Spinal cord (tissue), 10 donors: ENCODE results near the gene FHDC1. TPM values are rescaled to one million over a fixed set of nuclear protein-coding genes. Genes with fewer than 3 reads are reported as not detected.

Source experiments
- DNase-seq, 6 donors: peaks; one replicate each; pipeline versions ENCODE4 v3.0.0 to v3.0.0-alpha.2; 2013 to 2015; ENCODE audit warnings: low spot score in 6 of 6, low read depth in 4 of 6
- H3K27ac ChIP-seq: one replicate; pipeline ENCODE4 v1.5.1; 2013; ENCODE audit warnings: low read depth, low read length, control low read depth
- H3K27me3 ChIP-seq: one replicate; pipeline ENCODE4 v1.6.1; 2013; ENCODE audit warnings: low read length; ENCODE audit not compliant: control insufficient read depth, insufficient read depth
- H3K36me3 ChIP-seq: one replicate; pipeline ENCODE4 v1.6.1; 2013; ENCODE audit warnings: low read length; ENCODE audit not compliant: control insufficient read depth, insufficient read depth
- H3K4me1 ChIP-seq: one replicate; pipeline ENCODE4 v1.6.1; 2013; ENCODE audit warnings: low read length; ENCODE audit not compliant: control insufficient read depth, insufficient read depth
- H3K4me3 ChIP-seq: one replicate; pipeline ENCODE4 v1.5.1; 2013; ENCODE audit warnings: low read depth, low read length, control low read depth
- H3K9me3 ChIP-seq: one replicate; pipeline ENCODE4 v1.6.1; 2013; ENCODE audit warnings: low read length; ENCODE audit not compliant: control insufficient read depth, insufficient read depth
- WGBS: methylation state at CpG from one replicate; pipeline ENCODE4 v1.1.5; 2013; ENCODE audit warnings: missing lambda C conversion rate; ENCODE audit not compliant: insufficient coverage; 5-methylcytosine and 5-hydroxymethylcytosine counted together
- polyA plus RNA-seq, 2 donors: library from polyadenylated mRNA; unstranded; fragments of 120-200 nt; gene quantifications; one replicate each; pipeline ENCODE4 v1.2.1, GENCODE V29; 2013; ENCODE audit not compliant: insufficient read length in 2 of 2
- total RNA-seq, 2 donors: library from RNA; depleted of rRNA in 1 of 2; stranded (reverse); fragments of 120-200 nt in 1 of 2; fragments of >200 nt in 1 of 2; gene quantifications; one replicate each; pipeline versions ENCODE4 v1.2.3 to v1.2.4, GENCODE V29; 2013 to 2014
- donor health status: healthy.

The FHDC1 gene
- total and polyA plus RNA-seq, 4 donors = 2.5 to 8.1 (median 5.9) TPM

DNA sequence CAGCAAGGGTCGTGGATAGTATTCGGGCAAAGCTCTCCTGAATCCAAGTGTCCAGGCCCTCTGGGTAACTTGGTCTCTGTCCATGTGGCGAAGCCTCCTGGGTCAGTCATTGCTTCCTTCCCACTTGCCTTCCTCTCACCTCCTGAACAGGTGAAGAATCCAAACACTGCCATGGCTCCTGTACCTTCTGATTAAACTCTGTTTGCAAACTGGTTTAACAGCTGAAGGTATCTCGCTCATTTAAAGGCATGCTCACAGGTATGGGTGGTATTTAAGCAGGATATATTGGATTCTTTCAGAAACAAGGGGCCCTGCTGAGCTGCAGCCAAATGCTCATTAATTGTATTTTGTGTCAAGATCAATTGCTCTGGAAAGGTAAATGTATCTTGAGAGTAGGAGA is 28.2 kb downstream of the FHDC1 start:
- H3K4me1 ChIP-seq = peaks cover 6% of the 10 kb centered on the region
- H3K27ac ChIP-seq = no peak overlapping the region
- no peaks in the 10 kb centered on the region for H3K9me3 ChIP-seq
- 98% methylated on average over 4 of the region's 4 CpGs for WGBS
- H3K4me3 ChIP-seq = no peak overlapping the region
- H3K36me3 ChIP-seq = peaks cover 5% of the 10 kb centered on the region
- DNase-seq = no peak
- H3K27me3 ChIP-seq = no peaks in the 10 kb centered on the region

DNA sequence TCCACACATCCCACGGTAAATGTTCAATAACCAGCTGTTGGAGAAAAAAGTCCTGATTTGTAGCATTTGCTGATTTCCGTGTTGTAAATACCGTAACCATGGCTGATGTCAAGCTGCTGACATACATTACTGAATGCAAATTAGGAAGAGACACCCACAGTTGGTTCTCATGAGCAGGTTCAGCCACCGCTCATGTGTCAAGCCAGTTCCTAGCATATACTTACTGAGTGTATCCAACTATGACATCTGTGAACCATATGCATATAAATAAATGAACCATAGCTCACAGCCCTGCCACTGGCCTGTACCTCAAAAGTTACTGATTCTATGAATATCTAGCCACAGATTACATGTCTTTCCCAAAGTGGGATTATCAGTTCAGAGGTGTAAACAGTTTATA is 29.5 kb downstream of the FHDC1 start:
- DNase-seq = no peak
- Histone ChIP-seq H3K27me3 (no peaks in the 10 kb centered on the region), H3K36me3 (peaks cover 5% of the 10 kb centered on the region), H3K4me1 (peaks cover 6% of the 10 kb centered on the region), H3K27ac (no peak overlapping the region), H3K9me3 (no peaks in the 10 kb centered on the region), H3K4me3 (no peak overlapping the region)
- 87% methylated on average over 2 of the region's 4 CpGs for WGBS

DNA sequence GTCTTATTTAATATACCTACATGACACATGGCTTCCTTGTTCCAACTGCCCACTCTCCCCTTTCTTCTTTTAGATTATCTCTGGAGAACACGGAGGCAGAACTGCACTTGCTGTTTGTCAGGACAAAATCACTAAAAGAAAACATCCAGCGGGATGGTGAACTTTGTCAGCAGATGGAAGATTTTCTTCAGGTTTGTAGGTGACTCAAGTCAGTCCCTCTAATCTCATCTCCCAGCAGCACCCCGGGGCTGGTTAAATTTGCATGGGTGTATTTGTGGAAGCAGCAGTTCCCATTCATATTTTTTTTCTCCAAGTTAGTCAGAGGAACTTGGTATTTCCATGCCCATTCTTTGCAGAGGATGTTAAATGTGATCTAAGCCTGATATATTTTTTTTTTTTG is 31.8 kb downstream of the FHDC1 start:
- H3K4me3 ChIP-seq = no peak overlapping the region
- no peaks in the 10 kb centered on the region for H3K4me1 ChIP-seq
- no peaks in the 10 kb centered on the region for H3K27me3 ChIP-seq
- peaks cover 9% of the 10 kb centered on the region for H3K36me3 ChIP-seq
- WGBS = 92% methylated on average over 2 of the region's 3 CpGs
- no peaks in the 10 kb centered on the region for H3K9me3 ChIP-seq
- DNase-seq = no peak
- H3K27ac ChIP-seq = no peak overlapping the region

DNA sequence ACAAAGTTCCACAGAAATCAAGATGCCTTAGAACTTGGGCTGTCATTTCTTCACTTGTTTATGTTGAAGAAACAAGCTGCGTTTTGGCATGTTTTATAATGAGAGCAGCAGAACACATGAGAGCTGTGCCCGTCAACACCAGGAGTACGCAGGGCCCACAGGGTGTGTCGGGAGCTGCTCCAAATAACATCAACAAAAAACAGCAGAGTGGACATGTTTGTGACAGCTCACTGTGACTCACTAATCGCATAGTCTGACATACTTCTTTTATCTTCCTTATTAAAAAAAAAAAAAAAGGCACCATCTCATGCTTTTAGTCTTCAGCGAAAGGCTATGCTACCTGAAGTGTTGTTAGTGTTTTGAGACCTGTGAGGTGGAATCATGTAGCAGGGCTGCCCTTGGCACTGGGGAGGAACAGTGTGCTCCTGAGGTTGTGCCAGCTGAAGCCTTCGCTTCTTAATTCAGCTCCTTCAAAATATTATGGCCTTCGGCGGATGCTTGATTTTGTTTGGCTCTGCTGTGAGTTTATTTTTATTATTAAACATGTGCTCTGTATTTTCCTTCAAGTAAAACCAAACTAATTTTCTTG is 32.8 kb downstream of the FHDC1 start:
- 62% methylated on average over 3 of the region's 9 CpGs for WGBS
- DNase-seq = no peak
- Histone ChIP-seq H3K36me3 (peaks cover 18% of the 10 kb centered on the region), H3K27ac (no peak overlapping the region), H3K9me3 (no peaks in the 10 kb centered on the region), H3K27me3 (no peaks in the 10 kb centered on the region), H3K4me1 (no peaks in the 10 kb centered on the region), H3K4me3 (no peak overlapping the region)

DNA sequence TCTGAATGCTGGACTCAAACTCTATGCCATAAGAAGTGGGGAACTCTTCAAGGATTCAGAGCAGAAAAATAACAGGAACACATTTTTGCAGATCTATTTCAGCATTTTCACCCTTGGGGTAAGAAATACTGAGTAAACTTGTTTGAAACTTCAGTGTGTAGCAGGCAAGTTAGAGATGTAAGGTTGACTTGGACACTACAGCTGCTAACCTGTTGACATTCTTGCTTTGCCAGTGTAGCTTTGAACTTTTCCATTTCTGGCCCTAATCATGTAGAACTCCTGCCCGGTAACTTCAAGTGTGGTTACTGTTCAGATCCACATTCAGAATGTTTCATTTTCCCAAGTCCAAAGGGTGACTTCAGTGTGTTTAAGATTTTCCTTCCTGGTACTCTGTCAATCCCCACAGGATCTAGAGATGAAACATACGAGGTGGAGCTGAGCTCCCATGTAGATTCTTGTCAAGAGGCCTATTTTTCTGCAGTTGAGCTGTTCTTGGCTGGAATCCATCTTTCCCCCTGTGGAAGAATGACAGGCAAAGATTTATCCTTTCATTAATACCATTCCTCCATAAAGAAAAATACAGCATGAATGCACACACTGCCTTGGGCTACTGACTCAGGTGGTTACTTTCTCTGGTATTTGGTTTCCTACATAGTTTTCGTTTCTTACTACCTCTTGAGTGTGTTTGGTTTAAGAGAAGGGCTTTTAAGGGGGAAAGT is 34.1 kb downstream of the FHDC1 start:
- Histone ChIP-seq H3K27ac (no peak overlapping the region), H3K36me3 (peaks cover 28% of the 10 kb centered on the region), H3K9me3 (no peaks in the 10 kb centered on the region), H3K4me1 (no peaks in the 10 kb centered on the region), H3K4me3 (no peak overlapping the region), H3K27me3 (no peaks in the 10 kb centered on the region)
- peak in 1 of 6 donors; percentile 24 for DNase-seq
- WGBS = no CpG with 5 or more reads among the region's 3 CpGs

DNA sequence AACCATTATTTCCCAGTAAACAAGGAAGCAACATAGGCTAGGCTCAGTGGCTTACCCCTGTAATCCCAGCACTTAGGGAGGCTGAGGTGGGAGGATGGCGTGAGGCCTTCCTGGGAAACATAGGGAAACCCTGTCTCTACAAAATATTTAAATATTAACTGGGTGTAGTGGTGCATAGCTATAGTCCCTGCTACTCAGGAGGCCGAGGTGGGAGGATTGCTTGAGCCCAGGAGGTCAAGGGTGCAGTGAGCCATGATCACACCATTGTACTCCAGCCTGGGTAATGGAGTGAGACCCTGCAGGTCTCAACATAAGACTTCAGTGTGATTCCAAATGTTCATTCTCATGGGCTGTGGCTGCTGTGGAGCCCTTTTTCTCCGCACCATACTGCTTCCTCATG is 34.9 kb downstream of the FHDC1 start:
- H3K36me3 ChIP-seq = peaks cover 36% of the 10 kb centered on the region
- H3K9me3 ChIP-seq = no peaks in the 10 kb centered on the region
- DNase-seq = no peak
- WGBS = 100% methylated on average over 1 of the region's 3 CpGs
- H3K4me1 ChIP-seq = no peaks in the 10 kb centered on the region
- no peak overlapping the region for H3K27ac ChIP-seq
- H3K27me3 ChIP-seq = no peaks in the 10 kb centered on the region
- no peak overlapping the region for H3K4me3 ChIP-seq

DNA sequence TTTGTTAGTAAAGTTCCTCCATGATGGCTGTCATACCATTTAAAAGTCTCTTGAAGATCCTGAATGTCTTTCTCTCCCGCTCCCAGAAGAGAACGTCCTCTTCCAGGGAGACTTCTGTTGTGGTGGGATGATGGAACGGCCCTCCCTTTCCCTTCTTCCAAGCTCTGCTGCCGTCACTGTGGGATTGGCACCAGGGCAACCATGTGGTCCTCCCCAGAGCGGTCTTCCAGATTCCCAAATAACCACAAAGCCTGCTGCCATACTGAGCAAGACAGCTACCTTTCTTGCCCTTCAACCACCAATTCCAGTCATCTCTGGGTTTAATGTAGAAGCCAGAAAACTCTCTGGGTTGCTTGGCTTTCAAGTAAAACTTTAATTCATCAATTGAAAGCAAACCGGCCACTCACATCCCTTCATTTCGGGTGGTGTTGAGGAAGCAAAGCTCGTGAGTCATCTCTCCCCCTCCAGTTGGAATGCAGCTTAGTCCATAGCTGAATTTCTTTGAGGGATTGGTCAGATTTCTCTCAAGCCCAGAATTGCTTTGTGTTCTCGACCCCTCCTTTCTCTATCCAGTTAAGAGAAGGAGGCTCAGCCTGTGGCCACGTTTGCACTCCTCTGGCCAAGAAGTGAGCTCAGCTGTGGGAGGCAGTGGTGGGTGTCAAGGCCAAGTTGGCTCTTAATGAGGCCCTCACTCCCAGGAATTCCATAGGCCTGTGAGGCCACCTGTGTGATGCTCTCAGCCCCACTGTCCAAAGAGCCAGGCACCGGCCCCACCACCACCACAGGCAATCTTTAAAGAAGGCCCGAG is 36.9 kb downstream of the FHDC1 start:
- no peaks in the 10 kb centered on the region for H3K9me3 ChIP-seq
- peaks cover 41% of the 10 kb centered on the region for H3K36me3 ChIP-seq
- no peaks in the 10 kb centered on the region for H3K4me1 ChIP-seq
- H3K4me3 ChIP-seq = no peak overlapping the region
- WGBS = 93% methylated on average over 3 of the region's 12 CpGs
- DNase-seq = peak in 1 of 6 donors; percentile 20
- no peak overlapping the region for H3K27ac ChIP-seq
- H3K27me3 ChIP-seq = no peaks in the 10 kb centered on the region

DNA sequence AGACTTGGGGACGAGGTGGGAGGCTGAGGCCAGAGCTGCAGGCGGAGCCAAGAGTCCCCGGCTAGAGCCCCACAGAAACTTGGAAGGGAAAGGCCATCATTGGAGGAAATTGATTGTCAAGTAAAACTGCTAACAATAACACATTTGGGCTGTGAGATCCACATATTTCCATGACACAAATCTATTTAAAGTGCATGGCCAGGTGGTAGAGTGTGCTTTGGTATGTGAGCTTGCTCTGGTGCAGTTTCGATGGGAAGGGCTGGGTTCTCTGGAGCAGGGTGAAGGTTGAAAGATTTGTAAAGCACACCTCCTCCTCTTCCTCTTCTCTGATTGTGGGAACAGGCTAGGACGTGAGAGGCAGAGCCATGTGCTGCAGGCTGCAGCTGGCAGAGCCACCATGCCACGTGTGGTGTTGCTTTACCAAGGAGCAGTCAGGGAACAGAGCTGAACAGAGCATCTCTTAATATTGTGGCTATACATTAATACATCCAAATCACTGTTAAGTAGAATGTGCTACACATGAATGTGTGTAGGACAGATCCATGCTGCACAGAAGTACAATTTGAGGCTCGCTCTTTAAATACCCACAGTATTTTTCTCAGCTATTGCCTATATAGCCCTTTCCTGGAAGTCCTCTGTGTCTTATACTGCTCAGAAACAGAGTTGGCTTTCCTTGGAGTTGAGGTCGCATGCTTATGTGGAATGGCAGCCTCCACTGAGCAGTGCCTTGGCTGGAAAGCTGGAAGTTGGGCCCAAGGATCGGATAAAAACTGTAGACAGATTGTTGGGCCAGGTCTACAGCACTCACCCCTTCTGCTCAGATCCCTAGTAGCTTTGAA is 37.7 kb downstream of the FHDC1 start:
- Histone ChIP-seq H3K4me1 (no peaks in the 10 kb centered on the region), H3K9me3 (no peaks in the 10 kb centered on the region), H3K36me3 (peaks cover 37% of the 10 kb centered on the region), H3K27me3 (no peaks in the 10 kb centered on the region), H3K4me3 (no peak overlapping the region), H3K27ac (no peak overlapping the region)
- WGBS = 97% methylated on average over 5 of the region's 9 CpGs
- peak in 1 of 6 donors; percentile 9 for DNase-seq
